IPS DF 6.9 (cell line): ENCODE results near the gene SNCAIP.

Experiments used
- DNase-seq: peaks from one replicate; pipeline ENCODE4 v3.0.0-alpha.2; 2013; ENCODE audit warnings: low read depth, low spot score
- H3K27ac ChIP-seq: one replicate; pipeline ENCODE4 v1.5.1; 2013; ENCODE audit warnings: low read length, control low read depth
- H3K27me3 ChIP-seq: 2 replicates; pipeline ENCODE4 v1.6.1; 2013; ENCODE audit warnings: mild to moderate bottlenecking, low read length; ENCODE audit not compliant: control insufficient read depth, insufficient read depth
- H3K36me3 ChIP-seq: 2 replicates; pipeline ENCODE4 v1.6.1; 2013; ENCODE audit warnings: low read length; ENCODE audit not compliant: control insufficient read depth, insufficient read depth
- H3K4me1 ChIP-seq: 2 replicates; pipeline ENCODE4 v1.6.1; 2013; ENCODE audit warnings: low read length; ENCODE audit not compliant: control insufficient read depth, insufficient read depth
- H3K4me3 ChIP-seq: 2 replicates; pipeline ENCODE4 v1.5.1; 2013; ENCODE audit warnings: mild to moderate bottlenecking, low read length
- H3K9me3 ChIP-seq: 2 replicates; pipeline ENCODE4 v1.6.1; 2013; ENCODE audit warnings: low read length, inconsistent platforms; ENCODE audit not compliant: control insufficient read depth, insufficient read depth
- WGBS: extraction: QIAGEN DNeasy Blood & Tissue Kit; methylation state at CpG from one replicate; pipeline ENCODE4 v1.1.7; 2013; ENCODE audit warnings: mixed read lengths, missing lambda C conversion rate; ENCODE audit not compliant: insufficient read length, insufficient coverage; 5-methylcytosine and 5-hydroxymethylcytosine counted together

Gene SNCAIP

GRCh38 chr5:122392824-122393223 is 80.8 kb downstream of the SNCAIP start:
- Histone ChIP-seq H3K4me3 (no peak overlapping the region), H3K4me1 (no peaks in the 10 kb centered on the region), H3K9me3 (no peaks in the 10 kb centered on the region), H3K27me3 (no peaks in the 10 kb centered on the region), H3K27ac (no peak overlapping the region), H3K36me3 (no peaks in the 10 kb centered on the region)
- DNase-seq, result no peak
- no CpG with 5 or more reads among the region's 2 CpGs for WGBS

GRCh38 chr5:122394284-122394930 is 82.4 kb downstream of the SNCAIP start:
- no peaks in the 10 kb centered on the region for H3K4me1 ChIP-seq
- no peaks in the 10 kb centered on the region for H3K36me3 ChIP-seq
- DNase-seq, result no peak
- no CpG with 5 or more reads among the region's 6 CpGs for WGBS
- H3K27ac ChIP-seq, result no peak overlapping the region
- no peak overlapping the region for H3K4me3 ChIP-seq
- no peaks in the 10 kb centered on the region for H3K9me3 ChIP-seq
- H3K27me3 ChIP-seq, result no peaks in the 10 kb centered on the region

- WGBS, result no CpG with 5 or more reads among the region's 2 CpGs
These were observed 86.0 kb downstream of the SNCAIP start for GRCh38 chr5:122398016-122398415.

GRCh38 chr5:122400341-122400740 is 88.3 kb downstream of the SNCAIP start:
- WGBS, result no CpG with 5 or more reads among the region's 1 CpG
- Histone ChIP-seq H3K27ac (no peak overlapping the region), H3K27me3 (no peaks in the 10 kb centered on the region), H3K4me1 (no peaks in the 10 kb centered on the region), H3K4me3 (no peak overlapping the region), H3K9me3 (no peaks in the 10 kb centered on the region), H3K36me3 (no peaks in the 10 kb centered on the region)
- DNase-seq, result no peak

More at GRCh38 chr5:122398016-122398415, 86.0 kb downstream of the SNCAIP start:
- DNase-seq, result no peak
- no peak overlapping the region for H3K4me3 ChIP-seq
- no peaks in the 10 kb centered on the region for H3K4me1 ChIP-seq
- H3K27ac ChIP-seq, result no peak overlapping the region
- H3K9me3 ChIP-seq, result no peaks in the 10 kb centered on the region
- no peaks in the 10 kb centered on the region for H3K36me3 ChIP-seq
- no peaks in the 10 kb centered on the region for H3K27me3 ChIP-seq

- Histone ChIP-seq H3K4me1 (no peaks in the 10 kb centered on the region), H3K27me3 (no peaks in the 10 kb centered on the region), H3K4me3 (no peak overlapping the region), H3K36me3 (no peaks in the 10 kb centered on the region), H3K9me3 (no peaks in the 10 kb centered on the region), H3K27ac (no peak overlapping the region)
- no CpG with 5 or more reads among the region's 1 CpG for WGBS
- DNase-seq, result no peak
These were observed 88.9 kb downstream of the SNCAIP start for GRCh38 chr5:122400938-122401337.

- WGBS, result no CpG with 5 or more reads among the region's 4 CpGs
- Histone ChIP-seq H3K27ac (no peak overlapping the region), H3K4me1 (no peaks in the 10 kb centered on the region), H3K9me3 (no peaks in the 10 kb centered on the region), H3K27me3 (no peaks in the 10 kb centered on the region), H3K36me3 (no peaks in the 10 kb centered on the region), H3K4me3 (no peak overlapping the region)
- DNase-seq, result no peak
These were observed 90.1 kb downstream of the SNCAIP start for GRCh38 chr5:122401976-122402725.

GRCh38 chr5:122402955-122403685 is 91.1 kb downstream of the SNCAIP start:
- Histone ChIP-seq H3K27ac (no peak overlapping the region), H3K36me3 (no peaks in the 10 kb centered on the region), H3K27me3 (no peaks in the 10 kb centered on the region), H3K4me1 (no peaks in the 10 kb centered on the region), H3K4me3 (no peak overlapping the region), H3K9me3 (no peaks in the 10 kb centered on the region)
- no peak for DNase-seq
- no CpG with 5 or more reads among the region's 6 CpGs for WGBS

GRCh38 chr5:122404018-122404417 is 92.0 kb downstream of the SNCAIP start:
- Histone ChIP-seq H3K4me3 (no peak overlapping the region), H3K36me3 (no peaks in the 10 kb centered on the region), H3K27me3 (no peaks in the 10 kb centered on the region), H3K4me1 (no peaks in the 10 kb centered on the region), H3K27ac (no peak overlapping the region), H3K9me3 (no peaks in the 10 kb centered on the region)
- no CpG with 5 or more reads among the region's 5 CpGs for WGBS
- no peak for DNase-seq

GRCh38 chr5:122404653-122405362 is 92.8 kb downstream of the SNCAIP start:
- no peak for DNase-seq
- no peak overlapping the region for H3K4me3 ChIP-seq
- no peaks in the 10 kb centered on the region for H3K27me3 ChIP-seq
- H3K9me3 ChIP-seq, result no peaks in the 10 kb centered on the region
- H3K4me1 ChIP-seq, result no peaks in the 10 kb centered on the region
- H3K27ac ChIP-seq, result no peak overlapping the region
- H3K36me3 ChIP-seq, result no peaks in the 10 kb centered on the region
- no CpG with 5 or more reads among the region's 1 CpG for WGBS

GRCh38 chr5:122405751-122406150 is 93.7 kb downstream of the SNCAIP start:
- Histone ChIP-seq H3K4me1 (no peaks in the 10 kb centered on the region), H3K4me3 (no peak overlapping the region), H3K36me3 (no peaks in the 10 kb centered on the region), H3K27me3 (no peaks in the 10 kb centered on the region), H3K27ac (no peak overlapping the region), H3K9me3 (no peaks in the 10 kb centered on the region)
- WGBS, result no CpG with 5 or more reads among the region's 3 CpGs
- no peak for DNase-seq
